Mesodermal cell (in vitro differentiated cells): ENCODE data around the gene PSMA7.

Experiments
- H3K27ac ChIP-seq: 2 replicates; pipeline ENCODE4 v1.7.0; 2013; ENCODE audit warnings: mild to moderate bottlenecking, low read depth, low read length, moderate library complexity; ENCODE audit not compliant: severe bottlenecking
- H3K36me3 ChIP-seq: 2 replicates; pipeline ENCODE4 v1.7.1; 2013; ENCODE audit warnings: mild to moderate bottlenecking, low read length, moderate library complexity; ENCODE audit not compliant: control insufficient read depth, insufficient read depth
- H3K4me1 ChIP-seq: one replicate; pipeline ENCODE4 v1.7.1; 2013; ENCODE audit warnings: mild to moderate bottlenecking, low read length; ENCODE audit not compliant: insufficient read depth, control insufficient read depth, poor library complexity, severe bottlenecking
- H3K4me3 ChIP-seq: 2 replicates; pipeline ENCODE4 v1.7.0; 2013; ENCODE audit warnings: low read length, control low read depth, mild to moderate bottlenecking; ENCODE audit not compliant: insufficient read depth, poor library complexity, severe bottlenecking; ENCODE audit errors: extremely low read depth
- H3K9me3 ChIP-seq: 2 replicates; pipeline ENCODE4 v1.7.1; 2013; ENCODE audit warnings: mild to moderate bottlenecking, low read length, moderate library complexity; ENCODE audit not compliant: control insufficient read depth
- WGBS, 2 experiments: methylation state at CpG; one replicate each; pipeline ENCODE4 v1.1.5; 2013; ENCODE audit warnings: missing lambda C conversion rate in 2 of 2; ENCODE audit not compliant: insufficient coverage in 2 of 2; 5-methylcytosine and 5-hydroxymethylcytosine counted together

Gene PSMA7

DNA sequence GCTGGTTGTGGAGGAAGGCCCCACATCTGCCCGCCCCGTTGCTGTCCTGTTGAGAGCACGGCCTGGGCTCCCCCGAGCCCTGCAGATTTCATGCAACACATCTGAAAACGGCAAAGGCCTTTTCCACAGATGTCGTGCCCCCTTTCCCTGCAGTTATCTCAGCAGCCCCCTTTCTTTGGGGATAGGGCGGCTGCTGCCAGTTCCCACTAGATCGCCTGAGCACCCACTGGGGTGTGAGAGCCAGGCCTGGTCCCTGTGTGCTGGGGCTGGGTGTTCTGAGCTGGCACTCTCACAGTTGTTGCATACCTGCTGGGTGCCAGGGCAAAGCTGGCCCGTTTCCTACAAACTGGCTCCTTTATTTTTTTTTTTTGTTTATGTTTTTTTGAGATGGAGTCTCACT, 27.3 kb upstream of the PSMA7 start:
- WGBS, 2 experiments, result 88 to 95% methylated on average over 7 of the region's 9 CpGs
- Histone ChIP-seq H3K36me3 (peaks cover 73% of the 10 kb centered on the region), H3K27ac (no peak overlapping the region), H3K4me3 (no peak overlapping the region), H3K9me3 (no peaks in the 10 kb centered on the region), H3K4me1 (no peaks in the 10 kb centered on the region)

- peaks cover 76% of the 10 kb centered on the region for H3K36me3 ChIP-seq
- H3K27ac ChIP-seq, result no peak overlapping the region
- H3K9me3 ChIP-seq, result no peaks in the 10 kb centered on the region
- H3K4me1 ChIP-seq, result no peaks in the 10 kb centered on the region
- WGBS, 2 experiments, result 95 to 97% methylated on average over 16 to 19 of the region's 23 CpGs
- H3K4me3 ChIP-seq, result no peak overlapping the region
Measured at GRCh38 chr20:62168890-62169435, 25.8 kb upstream of the PSMA7 start.

GRCh38 chr20:62168061-62168460, 24.9 kb upstream of the PSMA7 start:
- 92 to 100% methylated on average over 2 to 4 of the region's 4 CpGs for WGBS, 2 experiments

GRCh38 chr20:62167474-62167873, 24.3 kb upstream of the PSMA7 start:
- Histone ChIP-seq H3K4me1 (no peaks in the 10 kb centered on the region), H3K36me3 (peaks cover 80% of the 10 kb centered on the region), H3K27ac (no peak overlapping the region), H3K4me3 (no peak overlapping the region), H3K9me3 (no peaks in the 10 kb centered on the region)
- 87 to 92% methylated on average over 4 to 6 of the region's 6 CpGs for WGBS, 2 experiments

More at GRCh38 chr20:62168061-62168460, 24.9 kb upstream of the PSMA7 start:
- peaks cover 79% of the 10 kb centered on the region for H3K36me3 ChIP-seq
- H3K27ac ChIP-seq, result no peak overlapping the region
- H3K4me3 ChIP-seq, result no peak overlapping the region
- H3K4me1 ChIP-seq, result no peaks in the 10 kb centered on the region
- H3K9me3 ChIP-seq, result no peaks in the 10 kb centered on the region

DNA sequence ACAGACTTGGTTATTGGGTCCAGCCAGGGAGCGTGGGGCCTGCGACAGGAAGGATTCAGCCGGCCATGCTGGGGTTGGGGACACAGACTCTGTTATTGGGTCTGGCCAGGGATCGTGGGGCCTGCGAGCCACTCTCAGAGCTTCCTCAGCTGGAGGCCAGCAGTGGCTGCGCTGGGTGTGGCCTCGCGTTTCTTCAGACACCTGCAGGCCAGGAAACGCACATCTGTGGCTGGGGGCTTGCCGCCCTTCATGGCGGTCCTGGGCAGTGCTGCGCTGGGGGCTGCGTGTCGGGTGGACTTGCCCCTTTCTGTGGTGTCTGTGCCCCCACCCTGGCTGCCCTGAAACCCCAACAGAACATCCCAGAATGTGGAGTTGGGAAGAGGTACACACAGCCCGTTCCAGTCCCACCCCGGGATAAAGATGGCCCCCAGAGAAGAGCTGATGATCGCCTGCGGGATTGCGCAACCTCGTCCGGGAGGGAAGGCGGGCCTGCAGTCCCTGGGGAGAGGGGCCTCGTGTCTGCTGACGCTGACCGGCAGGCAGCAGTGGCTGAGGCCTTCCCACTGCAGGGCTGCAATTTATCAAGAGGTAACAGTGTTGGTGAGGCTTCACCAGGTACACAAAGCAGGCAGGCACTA, 22.7 kb upstream of the PSMA7 start:
- H3K4me3 ChIP-seq, result no peak overlapping the region
- no peaks in the 10 kb centered on the region for H3K9me3 ChIP-seq
- H3K27ac ChIP-seq, result no peak overlapping the region
- peaks cover 82% of the 10 kb centered on the region for H3K36me3 ChIP-seq
- whole genome bisulfite sequencing, 2 experiments, result 94 to 95% methylated on average over 20 to 25 of the region's 25 CpGs
- H3K4me1 ChIP-seq, result peaks cover 9% of the 10 kb centered on the region

- H3K36me3 ChIP-seq, result peaks cover 86% of the 10 kb centered on the region
- no peak overlapping the region for H3K4me3 ChIP-seq
- peaks cover 10% of the 10 kb centered on the region for H3K4me1 ChIP-seq
- WGBS, 2 experiments, result 96 to 97% methylated on average over 35 to 41 of the region's 41 CpGs
- no peaks in the 10 kb centered on the region for H3K9me3 ChIP-seq
- H3K27ac ChIP-seq, result no peak overlapping the region
Measured at GRCh38 chr20:62164879-62165761, 21.9 kb upstream of the PSMA7 start.

- H3K9me3 ChIP-seq, result no peaks in the 10 kb centered on the region
- H3K36me3 ChIP-seq, result peaks cover 85% of the 10 kb centered on the region
- no peak overlapping the region for H3K4me3 ChIP-seq
- no peak overlapping the region for H3K27ac ChIP-seq
- 97 to 98% methylated on average over 20 to 24 of the region's 29 CpGs for WGBS, 2 experiments
- peaks cover 17% of the 10 kb centered on the region for H3K4me1 ChIP-seq
Measured at GRCh38 chr20:62163986-62164762, 21.0 kb upstream of the PSMA7 start.

GRCh38 chr20:62163485-62163865, 20.3 kb upstream of the PSMA7 start:
- no peaks in the 10 kb centered on the region for H3K9me3 ChIP-seq
- peaks cover 78% of the 10 kb centered on the region for H3K36me3 ChIP-seq
- no peak overlapping the region for H3K4me3 ChIP-seq
- no peak overlapping the region for H3K27ac ChIP-seq
- WGBS, 2 experiments, result 96% methylated on average over 19 to 23 of the region's 25 CpGs
- H3K4me1 ChIP-seq, result peaks cover 19% of the 10 kb centered on the region

DNA sequence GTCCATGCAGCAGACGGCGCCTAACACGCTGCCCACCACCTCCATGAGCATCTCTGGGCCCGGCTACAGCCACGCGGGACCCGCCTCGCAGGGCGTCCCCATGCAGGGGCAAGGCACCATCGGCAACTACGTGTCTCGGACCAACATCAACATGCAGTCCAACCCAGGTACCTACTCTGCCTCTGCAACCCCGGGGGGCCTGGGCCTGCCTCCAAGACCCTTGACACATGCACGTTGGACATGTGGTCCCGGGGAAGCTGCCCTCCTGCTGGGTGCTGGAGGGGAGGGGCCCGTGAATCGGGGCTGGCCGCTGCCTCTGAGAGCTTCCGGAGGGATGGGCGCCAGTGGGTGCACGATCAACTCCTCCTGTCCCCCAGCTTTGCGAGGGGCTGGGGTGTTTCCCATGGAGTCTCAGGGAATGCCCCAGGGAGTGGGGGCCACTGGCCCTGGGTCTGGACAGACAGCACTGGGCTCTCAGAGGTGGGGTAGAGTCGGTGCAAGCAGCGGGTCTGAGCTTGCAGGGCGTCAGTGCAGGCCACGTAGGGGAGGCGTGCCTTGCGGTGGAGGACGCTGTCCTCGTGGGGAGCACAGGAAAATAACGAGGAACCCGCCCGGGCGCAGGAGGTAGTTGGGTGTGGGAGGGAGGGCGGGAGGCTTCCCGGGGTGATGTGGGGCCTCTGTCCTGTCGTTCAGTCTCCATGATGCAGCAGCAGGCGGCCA, 19.7 kb upstream of the PSMA7 start:
- H3K36me3 ChIP-seq, result peaks cover 73% of the 10 kb centered on the region
- WGBS, 2 experiments, result 95 to 96% methylated on average over 26 to 38 of the region's 38 CpGs

GRCh38 chr20:62161347-62161746, 18.2 kb upstream of the PSMA7 start:
- Histone ChIP-seq H3K4me1 (peaks cover 19% of the 10 kb centered on the region), H3K4me3 (no peak overlapping the region), H3K27ac (peak overlapping the region; percentile 57), H3K9me3 (no peaks in the 10 kb centered on the region), H3K36me3 (peaks cover 61% of the 10 kb centered on the region)
- 93% methylated on average over 16 of the region's 17 CpGs for WGBS, 2 experiments

More for the DNA sequence above, 19.7 kb upstream of the PSMA7 start:
- Histone ChIP-seq H3K4me1 (peaks cover 19% of the 10 kb centered on the region), H3K9me3 (no peaks in the 10 kb centered on the region), H3K27ac (no peak overlapping the region), H3K4me3 (no peak overlapping the region)
